SK-N-SH (cell line): ENCODE measurements around the gene SCYGR1. TPM values are rescaled to one million over a fixed set of nuclear protein-coding genes. Genes with fewer than 3 reads are reported as not detected.

Source experiments
- CTCF ChIA-PET: fragments of 300-600, 350-600 bp; formaldehyde crosslinking; extraction: SDS; loops from one replicate; lab custom pipeline; 2021; lab: Yijun Ruan, JAX
- POLR2A ChIA-PET: fragments of 350-600 bp; sonication (Branson Sonifier 250); formaldehyde crosslinking; extraction: SDS; loops from one replicate; lab custom pipeline; 2020; ENCODE audit warnings: antibody characterized with exemption, inconsistent platforms; lab: Yijun Ruan, JAX
- DNase-seq: peaks from one replicate; pipeline ENCODE4 v3.0.0; 2012
- H2AFZ ChIP-seq: fragments of 200-600 bp; sonication (generic); 2 replicates; pipeline ENCODE4 v1.8.1; 2016; ENCODE audit warnings: antibody characterized with exemption, mild to moderate bottlenecking, low read depth
- H3F3A ChIP-seq: fragments of 200-600 bp; sonication (generic); replicated peaks from 2 replicates; pipeline ENCODE3; 2016; ENCODE audit warnings: antibody characterized with exemption, mild to moderate bottlenecking; ENCODE audit not compliant: insufficient read depth
- H3K27ac ChIP-seq, 2 experiments: fragments of 200-500 bp in 1 of 2; fragments of 200-600 bp in 1 of 2; sonication (Bioruptor generic) in 1 of 2; sonication (generic), shearing (Covaris generic) in 1 of 2; 2 replicates each; pipeline versions ENCODE4 v1.5.1 to v1.6.1; 2014 to 2016; ENCODE audit warnings: low read depth in 2 of 2, inconsistent platforms in 1 of 2, low read length in 1 of 2, mild to moderate bottlenecking in 1 of 2, mixed read lengths in 1 of 2
- H3K27me3 ChIP-seq: fragments of 200-600 bp; sonication (generic), shearing (Covaris generic); 2 replicates; pipeline ENCODE4 v1.6.1; 2016; ENCODE audit warnings: mixed run types; ENCODE audit not compliant: insufficient read depth
- H3K36me3 ChIP-seq, 2 experiments: fragments of 200-500 bp in 1 of 2; fragments of 200-600 bp in 1 of 2; sonication (Bioruptor generic) in 1 of 2; sonication (generic) in 1 of 2; replicated peaks in 1 of 2; 2 replicates each; pipeline versions ENCODE3 to v1.5.1; 2014 to 2016; ENCODE audit warnings: low read length in 1 of 2, mild to moderate bottlenecking in 1 of 2; ENCODE audit not compliant: insufficient read depth in 2 of 2, control insufficient read depth in 1 of 2
- H3K4me1 ChIP-seq, 2 experiments: fragments of 200-500 bp in 1 of 2; fragments of 200-600 bp in 1 of 2; sonication (Bioruptor generic) in 1 of 2; sonication (generic), shearing (Covaris generic) in 1 of 2; 2 replicates each; pipeline versions ENCODE4 v1.5.1 to v1.6.1; 2014 to 2016; ENCODE audit warnings: low read depth in 1 of 2, low read length in 1 of 2, mixed run types in 1 of 2; ENCODE audit not compliant: insufficient read depth in 2 of 2, control insufficient read depth in 1 of 2
- H3K4me2 ChIP-seq: fragments of 200-600 bp; sonication (generic), shearing (Covaris generic); 2 replicates; pipeline ENCODE4 v1.6.1; 2017; ENCODE audit warnings: mixed run types
- H3K4me3 ChIP-seq, 2 experiments: fragments of 200-500 bp in 1 of 2; fragments of 200-600 bp in 1 of 2; sonication (Bioruptor generic) in 1 of 2; sonication (generic), shearing (Covaris generic) in 1 of 2; 2 replicates each; pipeline versions ENCODE4 v1.5.1 to v1.8.1; 2014 to 2016; ENCODE audit warnings: low read depth in 2 of 2, inconsistent platforms in 1 of 2, low read length in 1 of 2, mild to moderate bottlenecking in 1 of 2, mixed read lengths in 1 of 2, moderate library complexity in 1 of 2
- H3K79me2 ChIP-seq: fragments of 200-600 bp; sonication (generic); 2 replicates; pipeline ENCODE4 v1.8.1; 2017; ENCODE audit warnings: mild to moderate bottlenecking; ENCODE audit not compliant: insufficient read depth
- H3K9ac ChIP-seq: fragments of 200-600 bp; sonication (generic); 2 replicates; pipeline ENCODE4 v1.6.1; 2017; ENCODE audit warnings: mixed run types
- H3K9me2 ChIP-seq: fragments of 200-600 bp; sonication (generic); 2 replicates; pipeline ENCODE4 v1.6.1; 2017; ENCODE audit warnings: mixed run types
- H3K9me3 ChIP-seq: fragments of 200-600 bp; sonication (generic); 2 replicates; pipeline ENCODE4 v1.6.1; 2017; ENCODE audit warnings: mixed run types, mild to moderate bottlenecking, moderate library complexity
- H4K20me1 ChIP-seq: fragments of 200-600 bp; sonication (generic); 2 replicates; pipeline ENCODE4 v1.6.1; 2017; ENCODE audit warnings: mild to moderate bottlenecking, mixed run types; ENCODE audit not compliant: insufficient read depth
- CTCF ChIP-seq: fragments of 200-600 bp; sonication (generic); IDR thresholded peaks from 2 replicates; pipeline ENCODE4 v1.6.1; 2017; ENCODE audit warnings: antibody characterized with exemption, mild to moderate bottlenecking, moderate library complexity
- EP300 ChIP-seq, 2 experiments: IDR thresholded peaks; 2 replicates each; pipeline versions ENCODE4 v1.4.0 to v1.6.1; 2012; ENCODE audit warnings: borderline replicate concordance in 1 of 2, low read depth in 1 of 2, low read length in 1 of 2
- EZH2phosphoT487 ChIP-seq: fragments of 200-600 bp; sonication (generic); IDR thresholded peaks from 2 replicates; pipeline ENCODE4 v1.6.1; 2017; ENCODE audit warnings: low read depth, mixed run types, mild to moderate bottlenecking, antibody characterized with exemption, moderate library complexity, borderline replicate concordance
- FOSL2 ChIP-seq: IDR thresholded peaks from 2 replicates; pipeline ENCODE4 v1.4.0; 2012; ENCODE audit warnings: low read depth, mild to moderate bottlenecking, moderate library complexity, borderline replicate concordance
- FOXJ3 ChIP-seq: sonication (generic); formaldehyde crosslinking; IDR thresholded peaks from 2 replicates; pipeline ENCODE4 v1.5.1; 2020; ENCODE audit warnings: mild to moderate bottlenecking, missing genetic modification reagents
- FOXM1 ChIP-seq: IDR thresholded peaks from 2 replicates; pipeline ENCODE4 v1.4.0; 2012; ENCODE audit warnings: low read depth, mild to moderate bottlenecking
- JUND ChIP-seq: IDR thresholded peaks from 2 replicates; pipeline ENCODE4 v1.4.0; 2012
- MEF2A ChIP-seq: IDR thresholded peaks from 2 replicates; pipeline ENCODE4 v1.4.0; 2012; ENCODE audit warnings: low read depth, borderline replicate concordance
- POLR2AphosphoS5 ChIP-seq: IDR thresholded peaks from 2 replicates; pipeline ENCODE4 v1.6.1; 2012; ENCODE audit warnings: low read depth, low read length
- RAD21 ChIP-seq: IDR thresholded peaks from 2 replicates; pipeline ENCODE4 v1.6.1; 2012; ENCODE audit warnings: mild to moderate bottlenecking, low read length
- RCOR1 ChIP-seq: fragments of 150-350 bp; IDR thresholded peaks from 2 replicates; pipeline ENCODE4 v1.6.1; 2017; ENCODE audit warnings: antibody characterized with exemption, low read length
- REST ChIP-seq: IDR thresholded peaks from 2 replicates; pipeline ENCODE4 v1.6.1; 2012; ENCODE audit warnings: mild to moderate bottlenecking, low read depth, low read length, moderate library complexity
- RFX5 ChIP-seq: IDR thresholded peaks from 2 replicates; pipeline ENCODE4 v1.6.1; 2012; ENCODE audit warnings: mild to moderate bottlenecking, improper control_type of control experiment, low read length
- RXRA ChIP-seq: IDR thresholded peaks from 2 replicates; pipeline ENCODE4 v1.4.0; 2012; ENCODE audit warnings: low read depth, mild to moderate bottlenecking, borderline replicate concordance
- YY1 ChIP-seq: IDR thresholded peaks from 2 replicates; pipeline ENCODE4 v1.4.0; 2012; ENCODE audit warnings: low read depth, mild to moderate bottlenecking
- WGBS: methylation state at CpG from one replicate; pipeline ENCODE4 v1.1.6; 2017; ENCODE audit warnings: low lambda C conversion rate; 5-methylcytosine and 5-hydroxymethylcytosine counted together
- polyA plus RNA-seq, 3 experiments: library from polyadenylated mRNA; depleted of rRNA; stranded (reverse); fragments of >200 nt; gene quantifications; 2 replicates each; pipeline ENCODE4 v1.2.3, GENCODE V29; 2012

The SCYGR1 gene
- polyA plus RNA-seq, 1 of the 3 experiments (the other 2 are of a cell fraction): not detected

GRCh38 chr2:227404585-227405271 is 17.0 kb upstream of the SCYGR1 start:
- H3K9me3 ChIP-seq: no peaks in the 10 kb centered on the region
- peaks cover 5 to 14% of the 10 kb centered on the region in 2 experiments; a peak in 2 of 4 replicates for H3K4me1 ChIP-seq
- peaks cover 7% of the 10 kb centered on the region for H3F3A ChIP-seq
- ChIA-PET CTCF (interaction anchor here (0.6 to 5.7 kb wide), 8 partner anchors 9 to 389 kb away, joined by 3 to 52 read pairs (median 6); no protein-coding TSS in a partner anchor), POLR2A (no interaction called here)
- H2AFZ ChIP-seq: no peak overlapping the region
- no peak overlapping the region for H3K9ac ChIP-seq
- no peak for DNase-seq
- no peak overlapping the region for H3K4me3 ChIP-seq
- H3K79me2 ChIP-seq: no peaks in the 10 kb centered on the region
- no peak overlapping the region for H3K27ac ChIP-seq
- H3K27me3 ChIP-seq: no peaks in the 10 kb centered on the region
- no peaks in the 10 kb centered on the region for H3K9me2 ChIP-seq
- H3K36me3 ChIP-seq: no peaks in the 10 kb centered on the region
- WGBS: 67% methylated on average over 4 of the region's 4 CpGs
- H3K4me2 ChIP-seq: no peak overlapping the region
- no peaks in the 10 kb centered on the region for H4K20me1 ChIP-seq
- no peak for TF ChIP-seq RCOR1
- no peak for TF ChIP-seq RFX5
- no peak for TF ChIP-seq YY1
- TF ChIP-seq POLR2AphosphoS5: no peak
- TF ChIP-seq FOSL2: no peak
- TF ChIP-seq EZH2phosphoT487: no peak
- TF ChIP-seq EP300 (IDR thresholded peaks at IDR 0.05; ENCODE audit: borderline replicate concordance in 1 of 2, low read depth in 1 of 2, low read length in 1 of 2): no peak
- TF ChIP-seq FOXJ3 (CRISPR knock-in tag): no peak
- no peak for TF ChIP-seq REST
- no peak for TF ChIP-seq RXRA
- TF ChIP-seq FOXM1: no peak
- TF ChIP-seq RAD21: no peak
- no peak; the same call in 1 of the 2 replicates for TF ChIP-seq CTCF
- TF ChIP-seq MEF2A: no peak
- TF ChIP-seq JUND: no peak
